SU-DHL-6 (cell line): ENCODE results near the gene ZMYND8.

Experiments used
- CTCF ChIP-seq: fragments of 200-600 bp; sonication (generic); IDR thresholded peaks from one replicate; pipeline ENCODE4 v1.5.1; 2017; ENCODE audit warnings: antibody characterized with exemption, mild to moderate bottlenecking, low read length, moderate library complexity; ENCODE audit not compliant: insufficient read depth, poor library complexity, severe bottlenecking
- EZH2phosphoT487 ChIP-seq: fragments of 200-600 bp; sonication (generic), shearing (Covaris generic); conservative IDR thresholded peaks from 2 replicates; pipeline ENCODE4 v1.6.1; 2018; ENCODE audit warnings: mild to moderate bottlenecking, antibody characterized with exemption, low read length, moderate library complexity, mixed read lengths

- TF ChIP-seq CTCF (no peak), EZH2phosphoT487 (no peak)
Observed at GRCh38 chr20:47287609-47288144, 68.8 kb downstream of the ZMYND8 start.
